UCSD-AML1 (cell line): ENCODE measurements around the gene TFAP2A.

ENCODE experiments used
- DNase-seq: peaks from one replicate; lab custom pipeline; 2025; ENCODE audit not compliant: unreplicated experiment; lab: John Stamatoyannopoulos, UW

TFAP2A gene

GRCh38 chr6:10414756-10415616 lies at the start of gene TFAP2A:
TFAP2A (minus strand) TSS chr6:10415074; CDS start chr6:10414991, 83 bp downstream.
- DNase-seq, result no peak

- DNase-seq, result no peak
These were observed 48.9 kb upstream of the TFAP2A start for GRCh38 chr6:10463491-10464481.

- no peak for DNase-seq
These were observed 48.2 kb upstream of the TFAP2A start for GRCh38 chr6:10463040-10463439.

GRCh38 chr6:10461850-10462249 lies 47.0 kb upstream of the TFAP2A start:
- DNase-seq, result no peak

- no peak for DNase-seq
These were observed 45.2 kb upstream of the TFAP2A start for GRCh38 chr6:10460096-10460495.

- no peak for DNase-seq
These were observed 43.4 kb upstream of the TFAP2A start for GRCh38 chr6:10458287-10458686.

GRCh38 chr6:10453596-10453995 lies 38.7 kb upstream of the TFAP2A start:
- DNase-seq, result no peak

GRCh38 chr6:10451828-10452509 lies 37.1 kb upstream of the TFAP2A start:
- peak; percentile 25 for DNase-seq

- DNase-seq, result no peak
These were observed 36.5 kb upstream of the TFAP2A start for GRCh38 chr6:10451394-10451793.

- DNase-seq, result no peak
These were observed 34.9 kb upstream of the TFAP2A start for GRCh38 chr6:10449751-10450150.

- no peak for DNase-seq
These were observed 33.2 kb upstream of the TFAP2A start for GRCh38 chr6:10448096-10448495.

- no peak for DNase-seq
These were observed 31.7 kb upstream of the TFAP2A start for GRCh38 chr6:10446548-10446947.

GRCh38 chr6:10441655-10442009 lies 26.8 kb upstream of the TFAP2A start:
- no peak for DNase-seq

GRCh38 chr6:10441004-10441654 lies 26.3 kb upstream of the TFAP2A start:
- no peak for DNase-seq

GRCh38 chr6:10437891-10438290 lies 23.0 kb upstream of the TFAP2A start:
- DNase-seq, result no peak

GRCh38 chr6:10434235-10434634 lies 19.4 kb upstream of the TFAP2A start:
- DNase-seq, result peak; percentile 28

- no peak for DNase-seq
These were observed 18.4 kb upstream of the TFAP2A start for GRCh38 chr6:10433322-10433721.

- DNase-seq, result no peak
These were observed 16.7 kb upstream of the TFAP2A start for GRCh38 chr6:10431423-10432164.

- DNase-seq, result no peak
These were observed 15.0 kb upstream of the TFAP2A start for GRCh38 chr6:10429638-10430427.
